Measurements from ENCODE around the gene BCO1. TPM values are rescaled to one million over a fixed set of nuclear protein-coding genes. Genes with fewer than 3 reads are reported as not detected.

The BCO1 gene
- total RNA-seq, 1 donor from 2014 or later = 3.5 TPM

GRCh38 chr16:81237942-81238295, 570 bp upstream of the BCO1 start:
- H3K4me2 ChIP-seq = peak overlapping the region; percentile 68
- peaks cover 4% of the 10 kb centered on the region for H3K36me3 Mint-ChIP-seq
- H3K79me2 ChIP-seq (ENCODE audit: low read depth) = no peaks in the 10 kb centered on the region
- no peaks in the 10 kb centered on the region for H3K27me3 Mint-ChIP-seq (ENCODE audit: insufficient read depth, low read depth)
- H3F3A ChIP-seq (ENCODE audit: low read depth) = peaks cover 32% of the 10 kb centered on the region
- no peaks in the 10 kb centered on the region for H3K9me3 ChIP-seq (ENCODE audit: low read depth)
- peak overlapping the region; percentile 92 for H3K27ac Mint-ChIP-seq
- H3K36me3 ChIP-seq = no peaks in the 10 kb centered on the region
- peak; percentile 16 for DNase-seq (ENCODE audit: low spot score)
- peak overlapping the region; percentile 95 for H3K27ac ChIP-seq
- H3K4me3 ChIP-seq = no peak overlapping the region
- peak overlapping the region; percentile 73 for H3K4me3 Mint-ChIP-seq
- no peak overlapping the region for H3K9ac ChIP-seq
- TF ChIP-seq EZH2phosphoT487 (IDR thresholded peaks at IDR 0.05) (no peak), CTCF (IDR thresholded peaks at IDR 0.05) (no peak), EZH2 (IDR thresholded peaks at IDR 0.05) (no peak)
- no peak overlapping the region for H2AFZ ChIP-seq (replicated peaks)
- no peaks in the 10 kb centered on the region for H4K20me1 ChIP-seq (ENCODE audit: low read depth)
- no peaks in the 10 kb centered on the region for H3K27me3 ChIP-seq
- H3K4me1 ChIP-seq = peaks cover 28% of the 10 kb centered on the region
- no peaks in the 10 kb centered on the region for H3K9me3 Mint-ChIP-seq
- H3K4me1 Mint-ChIP-seq = peaks cover 38% of the 10 kb centered on the region

GRCh38 chr16:81239367-81240121, 1.1 kb downstream of the BCO1 start:
- H3K79me2 ChIP-seq (ENCODE audit: low read depth) = no peaks in the 10 kb centered on the region
- H3K9me3 ChIP-seq (ENCODE audit: low read depth) = no peaks in the 10 kb centered on the region
- DNase-seq (ENCODE audit: low spot score) = peak; percentile 47
- H3K27ac ChIP-seq = peak overlapping the region; percentile 95
- H3K4me3 ChIP-seq = peak overlapping the region; percentile 18
- no peak for TF ChIP-seq EZH2 (IDR thresholded peaks at IDR 0.05)
- no peak for TF ChIP-seq CTCF (IDR thresholded peaks at IDR 0.05)
- no peak for TF ChIP-seq EZH2phosphoT487 (IDR thresholded peaks at IDR 0.05)
- H3K9ac ChIP-seq = no peak overlapping the region
- Mint-ChIP-seq H3K4me1 (peaks cover 38% of the 10 kb centered on the region), H3K9me3 (no peaks in the 10 kb centered on the region), H3K4me3 (peak overlapping the region; percentile 82), H3K27ac (peak overlapping the region; percentile 99), H3K27me3 (ENCODE audit: insufficient read depth, low read depth) (peaks cover 5% of the 10 kb centered on the region), H3K36me3 (peaks cover 4% of the 10 kb centered on the region)
- H3K27me3 ChIP-seq = no peaks in the 10 kb centered on the region
- H3K36me3 ChIP-seq = no peaks in the 10 kb centered on the region
- peak overlapping the region; percentile 68 for H3K4me2 ChIP-seq
- peak overlapping the region; percentile 57 for H2AFZ ChIP-seq (replicated peaks)
- H4K20me1 ChIP-seq (ENCODE audit: low read depth) = no peaks in the 10 kb centered on the region
- peaks cover 32% of the 10 kb centered on the region for H3F3A ChIP-seq (ENCODE audit: low read depth)
- H3K4me1 ChIP-seq = peaks cover 40% of the 10 kb centered on the region

GRCh38 chr16:81241706-81242105, 3.2 kb downstream of the BCO1 start:
- Histone ChIP-seq H3K27me3 (no peaks in the 10 kb centered on the region), H2AFZ (replicated peaks) (no peak overlapping the region), H3K36me3 (no peaks in the 10 kb centered on the region), H3K4me3 (no peak overlapping the region), H3K4me2 (no peak overlapping the region), H3K9ac (no peak overlapping the region), H4K20me1 (ENCODE audit: low read depth) (no peaks in the 10 kb centered on the region), H3F3A (ENCODE audit: low read depth) (peaks cover 32% of the 10 kb centered on the region), H3K4me1 (peaks cover 40% of the 10 kb centered on the region), H3K9me3 (ENCODE audit: low read depth) (no peaks in the 10 kb centered on the region), H3K79me2 (ENCODE audit: low read depth) (no peaks in the 10 kb centered on the region), H3K27ac (no peak overlapping the region)
- no peak overlapping the region for H3K27ac Mint-ChIP-seq
- TF ChIP-seq CTCF (IDR thresholded peaks at IDR 0.05) (no peak), EZH2phosphoT487 (IDR thresholded peaks at IDR 0.05) (no peak), EZH2 (IDR thresholded peaks at IDR 0.05) (no peak)
- H3K27me3 Mint-ChIP-seq (ENCODE audit: insufficient read depth, low read depth) = peaks cover 7% of the 10 kb centered on the region
- no peak for DNase-seq (ENCODE audit: low spot score)
- H3K9me3 Mint-ChIP-seq = no peaks in the 10 kb centered on the region
- peaks cover 38% of the 10 kb centered on the region for H3K4me1 Mint-ChIP-seq
- H3K4me3 Mint-ChIP-seq = no peak overlapping the region
- H3K36me3 Mint-ChIP-seq = peaks cover 5% of the 10 kb centered on the region

Measured in neural progenitor cell (in vitro differentiated cells).